ENCODE results near the gene TMEM175.

GRCh38 chr4:951594-952468 is 19.6 kb downstream of the TMEM175 start:
- no peak for TF ChIP-seq CTCF (IDR thresholded peaks at IDR 0.05; ENCODE audit: low read depth, low read length)
- TF ChIP-seq EZH2phosphoT487 (IDR thresholded peaks at IDR 0.05; ENCODE audit: low read depth), result no peak
